Neural progenitor cell (in vitro differentiated cells): ENCODE results near the gene SCAF8.

Experiments used
- CTCF ChIP-seq: fragments of 200-600 bp; sonication (generic); IDR thresholded peaks from 2 replicates; pipeline ENCODE4 v1.5.1; 2017; ENCODE audit warnings: antibody characterized with exemption, mild to moderate bottlenecking
- EZH2 ChIP-seq: fragments of 200-600 bp; sonication (generic); IDR thresholded peaks from 2 replicates; pipeline ENCODE4 v1.6.1; 2017; ENCODE audit warnings: antibody characterized with exemption, mild to moderate bottlenecking, moderate library complexity
- EZH2phosphoT487 ChIP-seq: fragments of 200-600 bp; sonication (generic); IDR thresholded peaks from 2 replicates; pipeline ENCODE4 v1.6.1; 2017; ENCODE audit warnings: antibody characterized with exemption

- no peak for TF ChIP-seq CTCF
- no peak for TF ChIP-seq EZH2
- TF ChIP-seq EZH2phosphoT487 = no peak
These were observed 12.0 kb downstream of the SCAF8 start for GRCh38 chr6:154745243-154745642.
